ENCODE measurements around the gene C1QTNF1. TPM values are rescaled to one million over a fixed set of nuclear protein-coding genes. Genes with fewer than 3 reads are reported as not detected.

C1QTNF1 gene
- total and polyA plus RNA-seq, 7 donors: 10.5 to 22.8 (median 16.9) TPM

GRCh38 chr17:78998311-78999055 is 25.5 kb upstream of the C1QTNF1 start:
- peak overlapping the region; percentile 16 for H3K27ac ChIP-seq
- H3K9me3 ChIP-seq: no peaks in the 10 kb centered on the region
- H3K27me3 ChIP-seq (ENCODE audit: insufficient read depth in 3 of 3, low read length in 2 of 3): no peaks in the 10 kb centered on the region
- no peak for TF ChIP-seq CTCF (IDR thresholded peaks at IDR 0.05)
- no peak overlapping the region for H3K4me3 ChIP-seq
- H3K4me1 ChIP-seq: peaks cover 20% of the 10 kb centered on the region
- 59 to 72% (median 64%) methylated on average over 28 of the region's 28 CpGs for WGBS, 3 donors
- peak; percentile 21 to 72 (median 54) for ATAC-seq
- intact Hi-C loops (cut with DNase I): no loop called here
- DNase-seq: peak in 1 of 2 donors; percentile 59
- peaks cover 0 to 46% of the 10 kb centered on the region in 2 donors for H3K36me3 ChIP-seq (ENCODE audit: insufficient read depth in 1 of 2, low read depth in 1 of 2)

- no peak for TF ChIP-seq CTCF (IDR thresholded peaks at IDR 0.05)
- H3K27me3 ChIP-seq (ENCODE audit: insufficient read depth in 3 of 3, low read length in 2 of 3): no peaks in the 10 kb centered on the region
- H3K27ac ChIP-seq: peak overlapping the region; percentile 16
- no peak for ATAC-seq
- no peak overlapping the region for H3K4me3 ChIP-seq
- H3K4me1 ChIP-seq: peaks cover 20% of the 10 kb centered on the region
- intact Hi-C loops (cut with DNase I): no loop called here
- 89 to 95% (median 93%) methylated on average over 17 of the region's 17 CpGs for WGBS, 3 donors
- H3K36me3 ChIP-seq (ENCODE audit: insufficient read depth in 1 of 2, low read depth in 1 of 2): peaks cover 0 to 40% of the 10 kb centered on the region in 2 donors
- H3K9me3 ChIP-seq: no peaks in the 10 kb centered on the region
- no peak for DNase-seq
These were observed 24.8 kb upstream of the C1QTNF1 start for GRCh38 chr17:78999056-78999768.

- DNase-seq (no peak), ATAC-seq (no peak)
- peaks cover 0 to 33% of the 10 kb centered on the region in 2 donors for H3K36me3 ChIP-seq (ENCODE audit: insufficient read depth in 1 of 2, low read depth in 1 of 2)
- H3K27me3 ChIP-seq (ENCODE audit: insufficient read depth in 3 of 3, low read length in 2 of 3): no peaks in the 10 kb centered on the region
- intact Hi-C loops (cut with DNase I): no loop called here
- no peak overlapping the region for H3K4me3 ChIP-seq
- H3K4me1 ChIP-seq: peaks cover 20% of the 10 kb centered on the region
- WGBS, 3 donors: 92 to 95% (median 94%) methylated on average over 12 of the region's 12 CpGs
- H3K9me3 ChIP-seq: no peaks in the 10 kb centered on the region
- H3K27ac ChIP-seq: no peak overlapping the region
- TF ChIP-seq CTCF (IDR thresholded peaks at IDR 0.05): no peak
These were observed 24.0 kb upstream of the C1QTNF1 start for GRCh38 chr17:78999947-79000395.

GRCh38 chr17:79000396-79001189 is 23.4 kb upstream of the C1QTNF1 start:
- Histone ChIP-seq H3K4me1 (peaks cover 20% of the 10 kb centered on the region), H3K27me3 (ENCODE audit: insufficient read depth in 3 of 3, low read length in 2 of 3) (no peaks in the 10 kb centered on the region), H3K36me3 (ENCODE audit: insufficient read depth in 1 of 2, low read depth in 1 of 2) (peaks cover 0 to 32% of the 10 kb centered on the region in 2 donors), H3K27ac (no peak overlapping the region), H3K9me3 (no peaks in the 10 kb centered on the region), H3K4me3 (no peak overlapping the region)
- no peak for TF ChIP-seq CTCF (IDR thresholded peaks at IDR 0.05)
- 86 to 91% (median 89%) methylated on average over 25 of the region's 25 CpGs for WGBS, 3 donors
- no peak for ATAC-seq
- intact Hi-C loops (cut with DNase I): no loop called here
- DNase-seq: no peak

All from psoas muscle (tissue), 8 donors.